ENCODE data around the gene CACNA1H.
"Not testable (repeated sequence)": the region's sequence is repeated elsewhere in the genome, so short reads cannot be mapped to it uniquely, and the experiment has no call there.

The CACNA1H gene

DNA sequence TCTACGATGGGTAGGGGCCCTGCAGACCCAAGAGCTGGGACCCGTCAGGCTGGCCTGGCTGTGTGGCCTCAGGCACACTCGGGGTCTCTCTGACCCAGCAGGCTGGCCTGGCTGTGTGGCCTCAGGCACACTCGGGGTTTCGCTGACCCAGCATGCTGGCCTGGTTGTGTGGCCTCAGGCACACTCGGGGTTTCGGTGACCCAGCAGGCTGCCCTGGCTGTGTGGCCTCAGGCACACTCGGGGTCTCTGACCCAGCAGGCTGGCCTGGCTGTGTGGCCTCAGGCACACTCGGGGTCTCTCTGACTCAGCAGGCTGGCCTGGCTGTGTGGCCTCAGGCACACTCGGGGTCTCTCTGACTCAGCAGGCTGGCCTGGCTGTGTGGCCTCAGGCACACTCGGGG is 37.9 kb downstream of the CACNA1H start:
- not testable (repeated sequence) for DNase-seq (ENCODE audit: low read depth in 2 of 3, low spot score in 1 of 3)

DNA sequence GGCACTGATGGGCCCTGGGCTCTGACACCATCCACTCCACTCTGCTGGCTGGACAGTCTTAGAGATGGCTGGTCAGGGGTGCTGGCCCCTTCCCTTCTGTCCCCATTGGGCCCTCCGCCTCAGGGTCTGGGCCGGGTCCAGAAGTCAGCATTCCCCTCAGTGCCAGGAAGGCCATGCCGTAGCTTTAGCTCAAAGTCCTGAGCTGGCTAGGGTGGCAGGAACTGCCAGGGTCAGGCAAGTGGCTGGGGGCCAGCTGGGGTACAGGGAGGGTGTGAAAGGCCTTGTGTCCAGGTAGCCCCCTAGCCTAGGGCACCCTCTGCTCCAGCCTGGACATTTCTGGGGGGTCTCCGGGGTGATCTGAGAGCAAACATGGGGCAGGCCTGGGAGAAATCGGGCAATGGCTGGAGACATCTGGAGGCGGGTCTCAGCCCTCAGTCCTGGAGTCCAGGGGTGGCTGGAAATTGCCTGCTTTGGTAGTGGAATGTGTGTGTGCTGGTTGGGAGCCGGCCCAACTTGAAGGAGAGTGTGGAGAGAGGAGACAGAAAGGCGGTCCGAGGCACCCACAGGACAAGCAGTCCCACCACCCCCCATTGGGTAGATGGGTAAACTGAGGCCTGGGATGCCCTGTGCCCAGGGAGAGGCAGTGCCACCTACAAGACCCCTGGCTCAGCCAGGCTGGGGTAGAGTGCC is 39.6 kb downstream of the CACNA1H start:
- DNase-seq (ENCODE audit: low read depth in 2 of 3, low spot score in 1 of 3): no peak

DNA sequence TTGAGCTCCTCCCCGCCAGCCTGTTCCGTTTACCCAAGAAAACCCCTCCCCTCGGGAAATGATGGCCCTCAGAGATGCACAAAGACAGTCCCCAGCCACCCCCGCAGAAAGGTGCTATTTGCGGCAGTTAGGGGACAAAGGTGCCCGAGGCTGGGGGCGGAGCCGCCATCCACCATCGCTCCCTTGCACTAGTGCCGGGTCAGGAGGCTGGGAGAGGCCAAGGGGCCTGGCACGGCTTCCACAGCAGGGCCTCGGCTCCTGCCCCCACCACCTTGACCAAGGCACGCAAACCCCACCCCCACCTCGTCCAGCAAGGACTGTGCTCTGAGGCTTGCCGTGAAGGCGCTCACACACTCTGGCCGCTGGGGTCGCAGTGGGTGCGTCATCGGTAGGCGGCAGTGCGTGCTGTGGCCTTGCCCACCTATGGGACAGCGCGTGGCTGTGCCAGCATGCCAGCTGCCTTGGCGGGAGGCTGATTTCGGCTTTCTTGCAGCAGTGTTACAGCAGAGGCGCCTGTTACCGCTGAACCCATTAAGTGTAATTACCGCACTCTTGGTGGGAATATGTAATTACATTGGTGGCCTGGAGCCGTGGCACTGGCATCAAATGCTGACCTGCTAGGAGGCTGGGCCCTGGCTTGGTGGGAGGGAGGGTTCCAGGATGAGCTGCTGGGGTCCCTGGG is 40.4 kb downstream of the CACNA1H start:
- DNase-seq (ENCODE audit: low read depth in 2 of 3, low spot score in 1 of 3): no peak

DNA sequence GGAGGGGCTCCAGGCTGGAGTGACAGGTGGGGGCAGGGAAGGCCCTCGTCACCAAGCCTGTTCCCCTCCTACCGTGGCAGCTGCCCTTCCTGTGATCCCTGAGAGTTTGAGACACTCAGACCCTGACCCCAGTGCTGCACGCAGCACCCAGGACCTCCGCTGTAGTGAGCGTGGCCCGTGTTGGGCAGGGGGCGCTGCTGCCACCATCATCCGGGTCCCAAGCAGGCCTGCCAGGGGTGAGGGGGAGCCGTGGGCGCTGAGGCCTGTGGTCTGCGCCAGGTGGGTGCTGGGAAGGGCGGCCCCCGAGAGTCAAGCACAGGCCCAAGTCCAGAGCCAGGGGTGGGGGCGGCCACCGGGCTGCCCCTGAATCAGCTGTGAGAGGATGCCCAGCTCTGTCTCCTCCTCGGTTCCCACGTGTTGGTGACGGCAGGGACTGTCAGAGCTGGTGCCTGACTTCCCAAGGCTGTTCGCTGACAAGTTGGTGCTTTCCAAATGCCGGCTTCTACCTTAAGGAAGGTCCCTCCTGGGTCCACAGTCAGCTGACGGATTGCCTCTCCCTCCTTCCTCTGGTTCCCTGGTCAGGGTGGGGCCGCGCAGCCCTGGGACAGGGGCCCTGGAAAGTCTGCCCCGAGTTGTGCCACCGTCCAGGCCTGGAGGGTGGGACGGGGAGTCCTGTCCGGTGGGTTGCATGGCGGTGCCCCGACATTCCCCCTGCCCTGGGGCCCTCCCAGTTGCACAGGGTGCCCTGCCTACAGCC is 41.1 kb downstream of the CACNA1H start:
- DNase-seq (ENCODE audit: low read depth in 2 of 3, low spot score in 1 of 3): no peak

DNA sequence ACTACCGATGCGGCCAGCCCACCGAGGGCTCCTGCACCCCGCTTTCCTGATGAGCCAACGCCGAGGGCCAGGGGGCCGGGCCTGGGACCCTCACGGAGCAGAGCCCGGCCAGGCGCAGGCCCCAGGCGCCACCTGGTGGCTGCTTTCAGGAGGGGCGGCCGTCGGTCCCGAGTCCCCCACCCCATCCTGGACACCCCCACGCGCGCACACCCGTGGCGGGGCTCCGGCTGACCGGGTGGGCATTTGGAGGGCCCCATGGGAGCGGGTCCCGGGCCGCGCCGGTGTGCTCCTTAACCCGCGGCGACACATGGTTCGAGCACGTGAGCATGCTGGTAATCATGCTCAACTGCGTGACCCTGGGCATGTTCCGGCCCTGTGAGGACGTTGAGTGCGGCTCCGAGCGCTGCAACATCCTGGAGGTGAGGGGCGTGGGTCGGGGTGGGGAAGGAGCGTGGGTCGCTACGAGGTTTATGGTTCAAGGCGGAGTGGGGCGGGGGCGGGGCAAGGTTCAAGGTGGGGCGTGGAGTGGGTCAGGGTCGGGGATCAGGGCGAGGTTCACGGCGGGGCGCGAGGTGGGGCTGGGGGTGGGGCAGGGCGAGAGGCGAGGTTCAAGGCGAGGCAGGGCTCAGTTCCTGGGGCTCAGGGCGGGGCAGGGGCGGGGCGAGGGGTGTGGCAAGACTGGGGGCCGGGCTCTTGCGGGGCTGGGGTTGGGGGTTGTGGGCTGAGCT is 41.9 kb downstream of the CACNA1H start:
- DNase-seq (ENCODE audit: low read depth in 2 of 3, low spot score in 1 of 3): no peak

DNA sequence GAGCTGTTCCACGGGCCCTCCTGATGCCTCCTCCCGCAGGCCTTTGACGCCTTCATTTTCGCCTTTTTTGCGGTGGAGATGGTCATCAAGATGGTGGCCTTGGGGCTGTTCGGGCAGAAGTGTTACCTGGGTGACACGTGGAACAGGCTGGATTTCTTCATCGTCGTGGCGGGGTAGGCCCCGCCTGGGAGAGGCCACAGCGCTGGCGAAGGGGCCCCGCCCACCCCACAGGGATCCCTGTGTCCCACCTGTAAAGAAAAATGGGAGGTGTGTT is 42.4 kb downstream of the CACNA1H start:
- no peak for DNase-seq (ENCODE audit: low read depth in 2 of 3, low spot score in 1 of 3)

DNA sequence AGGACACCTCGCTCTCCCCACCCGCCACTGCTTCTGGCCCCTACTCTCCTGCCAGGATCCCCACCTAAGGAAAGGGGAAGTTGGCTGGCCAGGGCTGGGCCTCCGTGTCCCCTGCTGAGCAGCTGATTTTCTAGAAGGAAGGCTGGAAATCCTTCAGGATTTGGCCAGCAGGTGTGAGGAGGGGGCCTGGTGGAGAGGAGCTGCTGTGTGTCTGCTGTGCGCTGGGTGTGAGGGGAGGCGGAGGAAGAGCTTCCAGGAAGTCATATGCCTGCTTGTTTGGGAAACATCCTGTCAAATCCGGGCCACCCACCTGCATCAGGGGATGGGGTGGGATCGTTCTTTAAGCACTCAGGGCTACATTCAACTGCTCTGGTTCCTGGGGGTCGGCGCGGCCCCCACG is 43.6 kb downstream of the CACNA1H start:
- no peak for DNase-seq (ENCODE audit: low read depth in 2 of 3, low spot score in 1 of 3)

DNA sequence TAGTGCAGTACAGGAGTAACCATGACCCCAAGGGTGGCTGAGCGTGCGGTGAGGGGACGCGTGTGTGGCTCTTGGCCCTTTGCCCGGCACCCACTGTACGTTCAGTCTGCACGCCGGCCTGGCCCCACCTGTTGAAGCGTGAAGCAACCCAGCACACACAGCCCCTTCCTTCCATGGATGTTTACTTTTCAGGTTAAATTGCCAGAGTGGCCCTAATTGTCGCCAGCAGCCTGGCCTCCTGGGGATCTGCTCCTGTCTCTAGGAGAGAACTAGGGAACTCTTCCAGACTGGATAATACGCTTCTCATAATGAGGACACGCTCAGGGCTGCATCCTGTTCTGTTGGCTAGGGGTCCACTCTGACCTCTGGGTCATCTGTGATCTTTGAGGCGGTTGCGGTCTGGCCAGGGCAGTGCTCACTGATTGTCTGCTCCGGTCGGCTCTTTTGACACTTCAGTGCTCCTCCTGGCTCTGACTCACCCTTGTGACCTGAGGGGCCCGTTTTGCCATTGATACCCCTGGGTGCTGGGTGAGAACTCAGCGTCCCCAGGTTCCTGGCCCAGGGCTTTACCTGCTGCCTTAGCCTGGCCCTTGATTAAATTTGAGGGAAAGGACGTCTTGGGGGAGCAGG is 44.4 kb downstream of the CACNA1H start:
- no peak for DNase-seq (ENCODE audit: low read depth in 2 of 3, low spot score in 1 of 3)

DNA sequence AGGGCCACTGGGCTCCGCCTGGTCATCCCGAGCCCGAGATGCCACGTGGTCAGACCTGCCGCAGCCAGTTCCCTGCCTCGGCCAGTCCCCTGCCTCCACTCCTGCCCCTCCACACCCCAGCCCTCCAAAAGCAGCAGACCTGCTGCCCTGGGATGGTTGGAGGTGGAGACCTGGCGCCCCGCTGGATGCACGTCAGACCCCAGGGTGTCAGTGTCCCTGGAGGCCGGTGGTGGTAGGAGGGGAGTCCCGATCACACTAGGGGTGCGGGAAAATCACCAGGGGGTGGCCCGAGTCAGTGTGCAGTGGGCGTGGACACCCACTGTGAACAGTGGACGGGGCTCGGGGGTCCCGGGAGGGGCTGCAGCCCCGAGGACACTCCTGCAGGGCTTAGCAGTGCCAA is 45.3 kb downstream of the CACNA1H start:
- DNase-seq (ENCODE audit: low read depth in 2 of 3, low spot score in 1 of 3): no peak

DNA sequence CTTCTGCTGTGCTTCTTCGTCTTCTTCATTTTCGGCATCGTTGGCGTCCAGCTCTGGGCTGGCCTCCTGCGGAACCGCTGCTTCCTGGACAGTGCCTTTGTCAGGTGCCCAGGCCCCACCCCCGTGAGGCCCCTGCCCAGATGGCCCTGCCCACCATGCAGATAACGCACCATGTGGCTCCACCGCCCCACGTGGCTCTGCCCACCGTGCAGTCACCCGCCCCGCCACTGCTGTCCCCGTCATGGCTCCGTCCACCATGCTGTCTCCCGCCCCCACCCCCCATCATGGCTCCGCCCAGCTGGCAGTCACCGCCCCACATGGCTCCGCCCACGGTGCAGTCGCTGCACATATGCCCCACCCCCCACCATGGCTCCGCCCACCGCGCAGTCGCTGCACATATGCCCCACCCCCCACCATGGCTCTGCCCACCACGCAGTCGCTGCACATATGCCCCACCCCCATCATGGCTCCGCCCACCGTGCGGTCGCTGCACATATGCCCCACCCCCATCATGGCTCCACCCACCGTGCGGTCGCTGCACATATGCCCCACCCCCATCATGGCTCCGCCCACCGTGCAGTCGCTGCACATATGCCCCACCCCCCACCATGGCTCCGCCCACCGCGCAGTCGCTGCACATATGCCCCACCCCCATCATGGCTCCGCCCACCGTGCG is 45.9 kb downstream of the CACNA1H start:
- DNase-seq (ENCODE audit: low read depth in 2 of 3, low spot score in 1 of 3): not testable (repeated sequence)

DNA sequence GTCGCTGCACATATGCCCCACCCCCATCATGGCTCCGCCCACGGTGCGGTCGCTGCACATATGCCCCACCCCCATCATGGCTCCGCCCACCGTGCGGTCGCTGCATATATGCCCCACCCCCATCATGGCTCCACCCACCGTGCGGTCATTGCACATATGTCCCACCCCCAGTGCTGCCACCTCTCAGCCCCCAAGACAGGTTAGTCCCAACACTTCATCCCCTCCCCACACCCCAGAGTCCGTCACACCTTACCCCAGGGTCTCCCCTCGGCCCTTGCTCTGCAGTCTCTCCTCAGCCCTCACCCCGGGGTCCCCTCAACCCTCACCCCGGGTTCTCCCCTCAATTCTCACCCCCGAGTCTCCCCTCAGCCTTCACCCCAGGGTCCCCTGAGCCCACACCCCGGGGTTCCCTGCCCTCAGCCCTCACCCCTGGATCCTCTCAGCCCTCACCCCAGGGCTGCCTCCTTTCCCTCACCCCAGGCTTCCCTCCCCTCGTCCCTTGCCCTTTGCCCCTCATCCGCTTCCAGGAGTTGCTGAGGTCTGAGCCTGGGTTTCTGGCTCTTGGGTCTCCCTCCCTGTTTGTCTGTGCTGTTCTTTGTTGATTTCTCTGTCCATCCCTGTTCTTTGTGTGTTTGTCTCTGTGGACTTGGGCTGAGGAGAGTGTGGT is 46.6 kb downstream of the CACNA1H start:
- no peak for DNase-seq (ENCODE audit: low read depth in 2 of 3, low spot score in 1 of 3)

DNA sequence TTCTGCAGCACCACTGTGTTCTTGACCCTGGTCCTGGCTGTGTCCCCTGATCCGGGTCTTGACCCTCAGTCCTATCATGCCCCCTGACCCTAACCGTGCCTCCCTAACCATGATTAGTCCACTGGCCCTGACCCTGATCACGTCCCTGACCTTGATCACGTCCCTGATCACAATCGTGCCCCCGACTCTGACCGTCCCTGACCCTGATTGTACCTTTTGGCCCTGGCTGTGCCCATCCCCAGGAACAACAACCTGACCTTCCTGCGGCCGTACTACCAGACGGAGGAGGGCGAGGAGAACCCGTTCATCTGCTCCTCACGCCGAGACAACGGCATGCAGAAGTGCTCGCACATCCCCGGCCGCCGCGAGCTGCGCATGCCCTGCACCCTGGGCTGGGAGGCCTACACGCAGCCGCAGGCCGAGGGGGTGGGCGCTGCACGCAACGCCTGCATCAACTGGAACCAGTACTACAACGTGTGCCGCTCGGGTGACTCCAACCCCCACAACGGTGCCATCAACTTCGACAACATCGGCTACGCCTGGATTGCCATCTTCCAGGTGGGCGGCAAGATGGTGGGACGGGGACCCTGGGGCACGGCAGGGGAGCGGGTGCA is 47.2 kb downstream of the CACNA1H start:
- DNase-seq (ENCODE audit: low read depth in 2 of 3, low spot score in 1 of 3): no peak

DNA sequence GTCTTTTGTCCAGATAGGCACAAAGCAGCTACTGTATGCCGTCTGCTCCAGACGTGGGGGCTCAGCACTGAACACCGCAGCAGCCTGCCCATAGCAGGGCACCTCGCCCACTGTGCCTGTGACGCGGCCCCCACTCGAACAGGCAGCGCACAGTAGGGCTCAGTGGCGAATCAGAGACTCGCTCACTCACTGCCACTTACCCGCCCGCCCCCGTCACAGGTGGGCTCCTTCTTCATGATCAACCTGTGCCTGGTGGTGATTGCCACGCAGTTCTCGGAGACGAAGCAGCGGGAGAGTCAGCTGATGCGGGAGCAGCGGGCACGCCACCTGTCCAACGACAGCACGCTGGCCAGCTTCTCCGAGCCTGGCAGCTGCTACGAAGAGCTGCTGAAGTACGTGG is 48.5 kb downstream of the CACNA1H start:
- DNase-seq (ENCODE audit: low read depth in 2 of 3, low spot score in 1 of 3): no peak

DNA sequence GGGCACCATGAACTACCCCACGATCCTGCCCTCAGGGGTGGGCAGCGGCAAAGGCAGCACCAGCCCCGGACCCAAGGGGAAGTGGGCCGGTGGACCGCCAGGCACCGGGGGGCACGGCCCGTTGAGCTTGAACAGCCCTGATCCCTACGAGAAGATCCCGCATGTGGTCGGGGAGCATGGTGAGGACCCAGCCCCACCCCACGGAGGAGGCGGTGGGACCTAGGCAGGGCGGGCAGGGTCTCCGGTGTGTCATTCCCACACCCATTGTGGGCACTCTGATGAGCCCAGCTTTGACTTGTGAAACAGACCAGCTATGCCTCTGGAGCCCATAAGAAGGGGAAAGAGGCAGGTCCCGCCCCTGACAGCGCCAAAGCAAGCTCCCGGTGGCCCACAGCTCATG is 49.4 kb downstream of the CACNA1H start:
- no peak for DNase-seq (ENCODE audit: low read depth in 2 of 3, low spot score in 1 of 3)

DNA sequence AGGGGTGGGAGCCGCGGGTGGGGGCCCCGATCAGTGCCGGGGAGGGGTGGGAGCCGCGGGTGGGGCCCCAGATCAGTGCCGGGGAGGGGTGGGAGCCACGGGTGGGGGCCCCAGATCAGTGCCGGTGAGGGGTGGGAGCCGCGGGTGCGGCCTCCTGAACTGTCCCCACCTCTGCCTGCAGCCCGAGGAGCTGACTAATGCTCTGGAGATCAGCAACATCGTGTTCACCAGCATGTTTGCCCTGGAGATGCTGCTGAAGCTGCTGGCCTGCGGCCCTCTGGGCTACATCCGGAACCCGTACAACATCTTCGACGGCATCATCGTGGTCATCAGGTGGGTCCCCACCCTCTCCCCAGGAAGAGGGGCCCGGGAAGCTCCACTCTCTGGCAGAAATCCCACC is 52.0 kb downstream of the CACNA1H start:
- DNase-seq (ENCODE audit: low read depth in 2 of 3, low spot score in 1 of 3): no peak

DNA sequence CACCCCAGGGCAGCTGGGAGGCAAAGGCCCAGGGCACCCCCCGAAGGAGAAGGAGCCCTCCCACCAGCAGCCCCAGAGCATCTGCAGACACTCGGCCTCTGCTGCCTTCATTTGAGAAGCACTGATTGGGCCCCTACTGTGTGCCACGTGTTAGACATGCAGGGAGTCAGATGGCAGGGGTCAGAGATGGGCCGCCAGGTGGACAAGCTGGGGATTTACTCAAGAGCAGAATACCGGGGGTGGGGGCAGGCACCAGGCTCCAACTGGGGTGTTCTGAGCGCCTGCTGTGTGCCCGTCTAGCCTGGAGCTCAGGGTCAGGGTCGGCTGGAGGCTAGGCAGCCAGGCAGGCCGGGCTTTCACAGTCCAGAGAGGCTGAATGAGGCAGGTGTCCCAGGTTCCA is 53.4 kb downstream of the CACNA1H start:
- DNase-seq (ENCODE audit: low read depth in 2 of 3, low spot score in 1 of 3): no peak

DNA sequence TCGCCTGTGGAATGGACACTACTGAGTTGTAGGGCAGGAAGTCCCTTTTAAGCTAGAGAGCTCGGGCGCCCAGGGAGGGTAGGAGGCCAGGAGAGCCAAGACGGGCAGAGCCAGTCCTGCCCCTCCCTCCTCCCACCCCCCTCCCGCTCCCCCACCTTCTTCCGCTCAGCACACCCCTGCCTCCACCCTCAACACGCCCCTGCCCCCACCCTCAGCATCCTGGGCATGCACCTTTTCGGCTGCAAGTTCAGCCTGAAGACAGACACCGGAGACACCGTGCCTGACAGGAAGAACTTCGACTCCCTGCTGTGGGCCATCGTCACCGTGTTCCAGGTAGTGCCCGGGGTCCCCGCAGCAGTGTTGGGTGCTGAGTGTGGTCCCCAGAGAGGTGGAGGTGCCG is 53.9 kb downstream of the CACNA1H start:
- DNase-seq (ENCODE audit: low read depth in 2 of 3, low spot score in 1 of 3): no peak

DNA sequence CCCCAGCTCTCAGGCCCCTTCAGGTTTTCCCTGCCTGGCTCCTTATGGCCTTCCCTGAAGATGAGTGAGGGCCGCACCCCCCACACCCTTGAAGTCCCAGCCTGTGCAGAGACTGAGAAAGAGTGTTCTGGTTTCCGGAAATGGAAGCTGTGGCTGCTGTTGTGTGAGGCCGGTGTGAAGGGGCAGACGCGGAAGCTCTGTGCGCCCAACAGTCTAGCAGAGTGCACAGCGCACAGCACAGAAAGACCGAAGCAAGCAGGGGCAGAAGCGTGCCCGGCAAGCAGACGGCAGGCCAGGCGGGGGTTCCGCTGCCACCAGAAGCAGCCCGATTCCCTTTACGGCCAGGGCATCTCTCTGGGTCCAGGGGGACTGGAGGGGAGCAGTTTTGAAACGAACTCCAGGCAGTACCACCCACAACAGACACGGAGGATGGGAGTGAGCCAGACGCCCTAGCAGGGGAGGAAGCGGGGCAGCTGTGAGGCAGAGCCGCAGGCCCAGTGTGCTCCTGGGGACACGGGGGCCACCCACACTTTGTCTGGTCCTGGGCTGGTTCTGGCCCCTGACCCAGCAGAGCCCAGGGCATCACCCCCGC is 55.4 kb downstream of the CACNA1H start:
- DNase-seq (ENCODE audit: low read depth in 2 of 3, low spot score in 1 of 3): no peak

DNA sequence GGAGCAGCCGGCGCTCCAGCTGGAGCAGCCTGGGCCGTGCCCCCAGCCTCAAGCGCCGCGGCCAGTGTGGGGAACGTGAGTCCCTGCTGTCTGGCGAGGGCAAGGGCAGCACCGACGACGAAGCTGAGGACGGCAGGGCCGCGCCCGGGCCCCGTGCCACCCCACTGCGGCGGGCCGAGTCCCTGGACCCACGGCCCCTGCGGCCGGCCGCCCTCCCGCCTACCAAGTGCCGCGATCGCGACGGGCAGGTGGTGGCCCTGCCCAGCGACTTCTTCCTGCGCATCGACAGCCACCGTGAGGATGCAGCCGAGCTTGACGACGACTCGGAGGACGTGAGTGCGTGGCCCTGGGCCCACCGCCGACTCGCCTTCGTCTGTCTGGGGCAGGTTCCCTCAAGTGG is 56.2 kb downstream of the CACNA1H start:
- no peak for DNase-seq (ENCODE audit: low read depth in 2 of 3, low spot score in 1 of 3)

DNA sequence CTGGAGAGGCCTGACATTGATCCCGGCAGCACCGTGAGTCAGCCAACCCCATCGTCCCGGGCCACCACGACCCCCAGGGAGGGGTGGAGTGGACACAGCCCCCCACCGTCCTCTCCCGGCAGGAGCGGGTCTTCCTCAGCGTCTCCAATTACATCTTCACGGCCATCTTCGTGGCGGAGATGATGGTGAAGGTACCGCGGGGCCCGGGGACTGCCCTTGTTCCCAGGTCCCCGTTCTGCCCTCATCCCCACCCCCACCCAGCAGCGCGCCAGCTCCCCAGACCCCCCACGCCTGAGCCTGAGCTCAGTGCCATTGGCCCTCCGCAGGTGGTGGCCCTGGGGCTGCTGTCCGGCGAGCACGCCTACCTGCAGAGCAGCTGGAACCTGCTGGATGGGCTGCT is 57.6 kb downstream of the CACNA1H start:
- DNase-seq (ENCODE audit: low read depth in 2 of 3, low spot score in 1 of 3): no peak
